ENCODE data around the gene CD48.

DNA sequence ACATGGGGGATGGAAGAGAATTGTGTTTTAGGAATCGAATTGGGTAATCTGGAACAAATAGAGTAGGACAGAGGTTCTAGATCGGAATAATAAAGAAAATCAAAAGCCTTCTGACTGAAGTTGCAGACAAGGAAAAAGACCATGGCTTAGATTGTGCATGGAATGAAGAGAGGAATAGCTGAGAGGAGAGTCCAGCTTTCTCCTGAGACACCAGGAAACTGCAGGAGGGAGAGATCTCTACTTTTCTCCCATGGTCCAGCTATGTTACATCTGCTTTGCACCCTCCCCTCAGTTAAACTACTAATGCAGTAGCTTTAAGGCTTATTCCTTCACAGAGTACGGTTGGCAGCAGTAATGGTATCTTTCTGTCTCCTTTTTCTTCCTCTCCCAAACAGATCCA lies 40.8 kb upstream of the CD48 start:
- TF ChIP-seq EZH2 (IDR thresholded peaks at IDR 0.05; ENCODE audit: borderline replicate concordance, insufficient read depth, low read depth, low read length, poor library complexity, severe bottlenecking): no peak
- TF ChIP-seq, protein P1, sequence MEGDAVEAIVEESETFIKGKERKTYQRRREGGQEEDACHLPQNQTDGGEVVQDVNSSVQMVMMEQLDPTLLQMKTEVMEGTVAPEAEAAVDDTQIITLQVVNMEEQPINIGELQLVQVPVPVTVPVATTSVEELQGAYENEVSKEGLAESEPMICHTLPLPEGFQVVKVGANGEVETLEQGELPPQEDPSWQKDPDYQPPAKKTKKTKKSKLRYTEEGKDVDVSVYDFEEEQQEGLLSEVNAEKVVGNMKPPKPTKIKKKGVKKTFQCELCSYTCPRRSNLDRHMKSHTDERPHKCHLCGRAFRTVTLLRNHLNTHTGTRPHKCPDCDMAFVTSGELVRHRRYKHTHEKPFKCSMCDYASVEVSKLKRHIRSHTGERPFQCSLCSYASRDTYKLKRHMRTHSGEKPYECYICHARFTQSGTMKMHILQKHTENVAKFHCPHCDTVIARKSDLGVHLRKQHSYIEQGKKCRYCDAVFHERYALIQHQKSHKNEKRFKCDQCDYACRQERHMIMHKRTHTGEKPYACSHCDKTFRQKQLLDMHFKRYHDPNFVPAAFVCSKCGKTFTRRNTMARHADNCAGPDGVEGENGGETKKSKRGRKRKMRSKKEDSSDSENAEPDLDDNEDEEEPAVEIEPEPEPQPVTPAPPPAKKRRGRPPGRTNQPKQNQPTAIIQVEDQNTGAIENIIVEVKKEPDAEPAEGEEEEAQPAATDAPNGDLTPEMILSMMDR (IDR thresholded peaks at IDR 0.05): no peak
